ENCODE results near the gene MTMR6. TPM values are rescaled to one million over a fixed set of nuclear protein-coding genes. Genes with fewer than 3 reads are reported as not detected.

The MTMR6 gene
- polyA plus RNA-seq, 1 donor from 2014 or later = 45.4 TPM

- H2AFZ ChIP-seq (ENCODE audit: low read depth, low read length) = no peak overlapping the region
- H3K36me3 ChIP-seq (ENCODE audit: insufficient read depth, low read length) = peaks cover 5% of the 10 kb centered on the region
- no peaks in the 10 kb centered on the region for H3K9me3 ChIP-seq (ENCODE audit: low read length)
- H3F3A ChIP-seq (ENCODE audit: insufficient read depth, low read length, poor library complexity, severe bottlenecking) = no peaks in the 10 kb centered on the region
- H3K4me3 ChIP-seq (ENCODE audit: low read length) = no peak overlapping the region
- H3K27ac ChIP-seq (ENCODE audit: low read length) = no peak overlapping the region
- no peak overlapping the region for H3K4me2 ChIP-seq (ENCODE audit: low read length)
- H3K79me2 ChIP-seq (replicated peaks; ENCODE audit: insufficient read depth, low read length) = no peaks in the 10 kb centered on the region
- TF ChIP-seq TAF1 (IDR thresholded peaks at IDR 0.05; ENCODE audit: low read depth) (no peak), POLR2AphosphoS5 (IDR thresholded peaks at IDR 0.05) (no peak), EZH2 (IDR thresholded peaks at IDR 0.05; ENCODE audit: borderline replicate concordance, insufficient read depth, low read length, poor library complexity, severe bottlenecking) (no peak), RAD21 (conservative IDR thresholded peaks at IDR 0.05) (no peak), MXI1 (conservative IDR thresholded peaks at IDR 0.05; ENCODE audit: poor library complexity, severe bottlenecking) (no peak), EP300 (conservative IDR thresholded peaks at IDR 0.05; ENCODE audit: poor library complexity, severe bottlenecking) (no peak), SMC3 (conservative IDR thresholded peaks at IDR 0.05; ENCODE audit: poor library complexity) (no peak)
- TF ChIP-seq, protein P1, sequence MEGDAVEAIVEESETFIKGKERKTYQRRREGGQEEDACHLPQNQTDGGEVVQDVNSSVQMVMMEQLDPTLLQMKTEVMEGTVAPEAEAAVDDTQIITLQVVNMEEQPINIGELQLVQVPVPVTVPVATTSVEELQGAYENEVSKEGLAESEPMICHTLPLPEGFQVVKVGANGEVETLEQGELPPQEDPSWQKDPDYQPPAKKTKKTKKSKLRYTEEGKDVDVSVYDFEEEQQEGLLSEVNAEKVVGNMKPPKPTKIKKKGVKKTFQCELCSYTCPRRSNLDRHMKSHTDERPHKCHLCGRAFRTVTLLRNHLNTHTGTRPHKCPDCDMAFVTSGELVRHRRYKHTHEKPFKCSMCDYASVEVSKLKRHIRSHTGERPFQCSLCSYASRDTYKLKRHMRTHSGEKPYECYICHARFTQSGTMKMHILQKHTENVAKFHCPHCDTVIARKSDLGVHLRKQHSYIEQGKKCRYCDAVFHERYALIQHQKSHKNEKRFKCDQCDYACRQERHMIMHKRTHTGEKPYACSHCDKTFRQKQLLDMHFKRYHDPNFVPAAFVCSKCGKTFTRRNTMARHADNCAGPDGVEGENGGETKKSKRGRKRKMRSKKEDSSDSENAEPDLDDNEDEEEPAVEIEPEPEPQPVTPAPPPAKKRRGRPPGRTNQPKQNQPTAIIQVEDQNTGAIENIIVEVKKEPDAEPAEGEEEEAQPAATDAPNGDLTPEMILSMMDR (IDR thresholded peaks at IDR 0.05; ENCODE audit: poor library complexity, severe bottlenecking) = no peak
- TF ChIP-seq, protein P2, sequence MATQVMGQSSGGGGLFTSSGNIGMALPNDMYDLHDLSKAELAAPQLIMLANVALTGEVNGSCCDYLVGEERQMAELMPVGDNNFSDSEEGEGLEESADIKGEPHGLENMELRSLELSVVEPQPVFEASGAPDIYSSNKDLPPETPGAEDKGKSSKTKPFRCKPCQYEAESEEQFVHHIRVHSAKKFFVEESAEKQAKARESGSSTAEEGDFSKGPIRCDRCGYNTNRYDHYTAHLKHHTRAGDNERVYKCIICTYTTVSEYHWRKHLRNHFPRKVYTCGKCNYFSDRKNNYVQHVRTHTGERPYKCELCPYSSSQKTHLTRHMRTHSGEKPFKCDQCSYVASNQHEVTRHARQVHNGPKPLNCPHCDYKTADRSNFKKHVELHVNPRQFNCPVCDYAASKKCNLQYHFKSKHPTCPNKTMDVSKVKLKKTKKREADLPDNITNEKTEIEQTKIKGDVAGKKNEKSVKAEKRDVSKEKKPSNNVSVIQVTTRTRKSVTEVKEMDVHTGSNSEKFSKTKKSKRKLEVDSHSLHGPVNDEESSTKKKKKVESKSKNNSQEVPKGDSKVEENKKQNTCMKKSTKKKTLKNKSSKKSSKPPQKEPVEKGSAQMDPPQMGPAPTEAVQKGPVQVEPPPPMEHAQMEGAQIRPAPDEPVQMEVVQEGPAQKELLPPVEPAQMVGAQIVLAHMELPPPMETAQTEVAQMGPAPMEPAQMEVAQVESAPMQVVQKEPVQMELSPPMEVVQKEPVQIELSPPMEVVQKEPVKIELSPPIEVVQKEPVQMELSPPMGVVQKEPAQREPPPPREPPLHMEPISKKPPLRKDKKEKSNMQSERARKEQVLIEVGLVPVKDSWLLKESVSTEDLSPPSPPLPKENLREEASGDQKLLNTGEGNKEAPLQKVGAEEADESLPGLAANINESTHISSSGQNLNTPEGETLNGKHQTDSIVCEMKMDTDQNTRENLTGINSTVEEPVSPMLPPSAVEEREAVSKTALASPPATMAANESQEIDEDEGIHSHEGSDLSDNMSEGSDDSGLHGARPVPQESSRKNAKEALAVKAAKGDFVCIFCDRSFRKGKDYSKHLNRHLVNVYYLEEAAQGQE (IDR thresholded peaks at IDR 0.05; ENCODE audit: borderline replicate concordance) = no peak
- no peaks in the 10 kb centered on the region for H3K9me2 ChIP-seq (ENCODE audit: insufficient read depth, low read length)
- no peaks in the 10 kb centered on the region for H3K27me3 ChIP-seq (ENCODE audit: insufficient read depth, low read depth, low read length)
- no peaks in the 10 kb centered on the region for H4K20me1 ChIP-seq (ENCODE audit: insufficient read depth)
- no peak overlapping the region for H3K9ac ChIP-seq (ENCODE audit: low read length)
Observed at GRCh38 chr13:25252225-25252624, 35.1 kb downstream of the MTMR6 start.

- Histone ChIP-seq H3K36me3 (ENCODE audit: insufficient read depth, low read length) (peaks cover 5% of the 10 kb centered on the region), H3F3A (ENCODE audit: insufficient read depth, low read length, poor library complexity, severe bottlenecking) (no peaks in the 10 kb centered on the region), H3K9ac (ENCODE audit: low read length) (no peak overlapping the region), H3K9me3 (ENCODE audit: low read length) (no peaks in the 10 kb centered on the region), H2AFZ (ENCODE audit: low read depth, low read length) (no peak overlapping the region), H3K9me2 (ENCODE audit: insufficient read depth, low read length) (no peaks in the 10 kb centered on the region), H3K27me3 (ENCODE audit: insufficient read depth, low read depth, low read length) (no peaks in the 10 kb centered on the region), H3K79me2 (replicated peaks; ENCODE audit: insufficient read depth, low read length) (no peaks in the 10 kb centered on the region), H4K20me1 (ENCODE audit: insufficient read depth) (no peaks in the 10 kb centered on the region), H3K4me3 (ENCODE audit: low read length) (no peak overlapping the region), H3K4me2 (ENCODE audit: low read length) (no peak overlapping the region), H3K27ac (ENCODE audit: low read length) (no peak overlapping the region)
- TF ChIP-seq, protein P1 (IDR thresholded peaks at IDR 0.05; ENCODE audit: poor library complexity, severe bottlenecking) = peak; percentile 76
- TF ChIP-seq MXI1 (conservative IDR thresholded peaks at IDR 0.05; ENCODE audit: poor library complexity, severe bottlenecking) (no peak), RAD21 (conservative IDR thresholded peaks at IDR 0.05) (peak; percentile 79), EZH2 (IDR thresholded peaks at IDR 0.05; ENCODE audit: borderline replicate concordance, insufficient read depth, low read length, poor library complexity, severe bottlenecking) (no peak), SMC3 (conservative IDR thresholded peaks at IDR 0.05; ENCODE audit: poor library complexity) (peak; percentile 77)
Observed at GRCh38 chr13:25249001-25249543, 38.2 kb downstream of the MTMR6 start.
